Stimulated activated CD8-positive, alpha-beta memory T cell treated with anti-CD3 and anti-CD28 coated beads, Interleukin-7, amount 100 ng/mL, for 1 hour (primary cell): ENCODE data around the gene TPSAB1.
"Not testable (repeated sequence)": the region's sequence is repeated elsewhere in the genome, so short reads cannot be mapped to it uniquely, and the experiment has no call there.

Source experiments
- DNase-seq, 2 donors: peaks; one replicate each; pipeline ENCODE4 v3.0.0-alpha.2; 2020; ENCODE audit warnings: low read depth in 2 of 2

TPSAB1 gene

DNA sequence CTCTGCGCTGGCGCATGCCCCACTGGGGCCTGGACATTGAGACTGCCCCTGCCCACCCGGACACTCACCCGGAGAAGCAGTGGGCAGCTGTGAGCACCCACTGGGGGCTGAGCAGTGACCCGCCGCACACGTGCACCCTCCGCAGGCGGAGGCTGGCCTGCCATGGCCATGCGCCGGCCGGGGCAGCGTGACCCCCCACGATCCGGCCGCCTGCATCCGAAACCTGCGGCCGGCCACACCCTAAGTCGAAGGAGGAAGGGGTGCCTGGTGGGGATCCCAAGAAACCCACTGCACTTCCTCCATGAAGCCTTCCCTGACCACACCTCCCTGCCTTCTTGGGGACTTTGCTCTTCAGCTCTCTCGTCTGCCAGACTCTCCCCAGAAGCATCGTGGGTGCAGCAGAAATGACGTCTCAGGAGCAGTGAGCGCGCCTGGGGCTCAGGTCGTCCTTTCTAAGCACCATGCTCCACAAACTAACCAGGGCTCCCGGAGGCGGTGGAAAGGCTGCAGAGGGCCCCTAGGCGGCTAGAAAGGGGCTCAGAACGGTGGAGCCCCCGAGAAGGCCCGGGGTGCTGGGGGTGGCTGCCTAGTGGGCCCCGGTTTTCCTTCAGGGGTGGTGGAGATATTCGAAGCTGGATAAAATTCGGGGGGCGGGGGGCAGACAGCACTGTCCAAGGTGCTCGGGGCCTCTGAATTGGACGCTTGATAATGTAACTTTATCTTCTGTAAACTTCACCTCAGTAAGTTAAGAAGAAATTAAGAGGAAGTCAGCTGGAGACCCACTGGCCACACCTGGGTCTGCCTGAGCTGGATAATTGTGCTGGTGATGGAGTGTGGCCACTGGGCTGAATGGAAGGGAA is 16.9 kb upstream of the TPSAB1 start:
- DNase-seq: no peak

- DNase-seq: no peak
Observed at GRCh38 chr16:1224558-1224957, 15.9 kb upstream of the TPSAB1 start.

GRCh38 chr16:1225051-1225451 is 15.5 kb upstream of the TPSAB1 start, which contains the start of gene TPSG1:
Gene TPSG1, minus strand, starts transcription at chr16:1225268. Its CDS starts 16 bp downstream, at chr16:1225252.
- DNase-seq: no peak

DNA sequence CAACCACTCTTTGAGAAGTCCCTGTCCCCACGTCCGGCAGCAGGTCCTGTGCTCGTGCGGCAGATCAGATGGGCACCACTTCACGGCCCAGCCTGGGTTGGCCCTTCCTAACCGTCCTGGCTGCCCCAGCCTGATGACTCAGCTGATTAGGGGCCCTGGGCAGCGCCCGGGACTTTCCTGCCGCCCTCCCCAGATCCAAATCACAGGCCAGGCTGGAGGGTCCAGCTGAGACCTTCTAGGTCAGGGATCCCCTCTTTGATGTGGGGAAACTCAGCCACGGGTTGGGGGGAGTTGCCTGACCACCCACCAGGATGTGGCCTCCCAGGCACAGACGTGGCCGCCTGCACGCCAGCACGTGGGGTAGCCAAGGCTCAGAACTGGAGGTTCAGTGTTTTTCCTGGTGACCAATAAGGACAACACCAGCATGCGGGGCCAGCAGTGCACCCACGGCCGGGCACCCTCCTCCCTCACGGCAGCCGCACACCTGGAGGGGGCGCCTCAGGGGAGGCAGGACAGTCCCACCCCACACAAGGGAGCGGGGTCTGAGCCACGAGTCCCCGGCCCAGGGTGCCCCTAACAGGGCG is 14.7 kb upstream of the TPSAB1 start:
- not testable (repeated sequence) for DNase-seq

GRCh38 chr16:1226692-1227091 is 13.8 kb upstream of the TPSAB1 start:
- DNase-seq: not testable (repeated sequence)

DNA sequence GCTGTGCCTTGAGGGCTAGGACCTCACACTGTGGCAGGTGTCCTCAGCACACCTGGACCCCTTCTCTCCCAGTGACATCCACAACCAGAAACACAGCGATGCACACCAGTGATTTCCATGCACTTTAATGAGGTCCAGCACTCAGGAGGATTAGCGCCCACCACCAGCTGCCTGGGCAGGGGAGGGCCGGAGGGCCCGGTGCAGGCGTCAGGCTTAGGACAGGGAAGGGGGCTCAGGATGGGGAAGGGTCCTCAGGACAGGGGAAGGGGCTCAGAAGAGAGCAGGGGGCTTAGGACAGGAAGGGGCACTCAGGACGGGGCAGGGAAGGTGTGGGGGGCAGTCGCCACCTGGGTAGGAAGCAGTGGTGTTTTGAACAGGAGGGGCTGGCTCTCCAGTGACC is 12.3 kb upstream of the TPSAB1 start:
- not testable (repeated sequence) for DNase-seq

DNA sequence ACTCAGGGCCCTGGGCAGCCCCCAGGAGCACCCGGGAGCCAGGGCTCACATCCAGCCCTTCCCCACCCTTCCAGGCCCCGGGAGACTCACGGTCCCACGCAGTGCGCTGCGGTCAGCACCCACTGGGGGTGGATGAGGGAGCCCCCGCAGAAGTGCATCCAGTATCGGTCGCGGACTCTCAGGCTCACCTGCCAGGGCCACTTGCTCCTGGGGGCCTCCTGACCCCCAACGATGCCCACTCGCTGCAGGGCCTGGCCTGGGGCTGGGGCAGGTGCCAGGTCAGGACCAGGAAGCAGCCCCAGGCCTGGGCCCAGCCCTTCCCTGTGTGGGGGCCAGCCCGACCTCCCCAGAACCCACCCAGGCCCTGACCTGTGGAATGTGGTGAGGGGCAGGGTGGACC is 11.0 kb upstream of the TPSAB1 start:
- DNase-seq: not testable (repeated sequence)

DNA sequence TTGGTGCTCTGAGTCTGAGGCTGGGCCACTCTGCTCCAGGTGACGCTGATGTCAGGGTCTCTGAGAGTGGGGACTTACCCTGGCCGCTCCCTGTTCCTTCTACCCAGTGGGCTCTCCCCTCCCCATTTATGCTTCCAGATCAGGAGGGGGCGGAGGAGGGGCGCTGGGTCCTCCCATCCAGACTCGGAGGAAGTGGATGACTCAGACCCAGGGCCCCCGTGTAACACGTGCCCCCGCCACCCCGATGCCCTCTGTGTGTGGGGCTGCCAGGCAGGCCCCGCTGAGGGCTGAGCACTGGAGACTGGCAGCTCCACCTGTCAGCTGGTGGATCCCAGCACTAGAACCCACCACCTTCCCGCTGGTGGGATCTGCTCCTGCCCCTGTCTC is 10.4 kb upstream of the TPSAB1 start, which contains the start of gene TPSB2:
Gene TPSB2, minus strand, starts transcription at position 101 of the 387 bp plus-strand sequence. CDS start 233 bp downstream, outside the sequence.
- DNase-seq: not testable (repeated sequence)

DNA sequence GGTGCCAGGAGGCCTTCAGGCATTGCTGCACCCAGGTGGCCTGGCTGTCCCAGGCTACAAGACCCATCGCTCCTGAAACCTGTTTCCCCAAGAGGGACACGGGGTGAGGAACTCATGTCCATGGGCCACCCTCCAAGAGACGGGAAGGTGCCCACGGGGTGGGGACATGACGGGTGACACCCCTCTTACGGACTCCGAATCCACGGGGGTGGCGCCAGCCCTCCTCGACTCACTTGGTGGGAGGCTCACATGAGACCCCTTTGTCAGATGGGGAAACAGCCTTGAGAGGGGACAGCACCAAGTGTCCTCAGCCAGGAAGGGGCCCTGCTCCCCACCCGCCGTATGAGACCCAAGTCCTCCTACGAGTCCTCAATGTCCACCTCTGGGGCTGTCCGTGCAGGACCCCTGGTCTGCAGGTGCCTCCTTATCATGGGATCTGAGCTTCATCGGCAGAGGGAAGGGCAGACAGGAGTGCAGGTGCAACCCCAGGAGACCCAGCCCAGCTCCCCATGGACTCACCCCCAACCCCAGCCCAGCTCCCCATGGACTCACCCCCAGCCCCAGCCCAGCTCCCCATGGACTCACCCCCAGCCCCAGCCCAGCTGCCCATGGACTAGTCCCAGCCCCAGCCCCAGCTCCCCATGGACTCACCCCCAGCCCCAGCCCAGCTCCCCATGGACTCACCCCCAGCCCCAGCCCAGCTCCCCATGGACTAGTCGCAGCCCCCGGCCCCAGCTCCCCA is 9.9 kb upstream of the TPSAB1 start:
- DNase-seq: not testable (repeated sequence)

GRCh38 chr16:1231301-1231700 is 9.2 kb upstream of the TPSAB1 start:
- DNase-seq: not testable (repeated sequence)

- not testable (repeated sequence) for DNase-seq
Observed at GRCh38 chr16:1232049-1232748, 8.3 kb upstream of the TPSAB1 start.

GRCh38 chr16:1236659-1237058 is 3.8 kb upstream of the TPSAB1 start:
- DNase-seq: not testable (repeated sequence)

DNA sequence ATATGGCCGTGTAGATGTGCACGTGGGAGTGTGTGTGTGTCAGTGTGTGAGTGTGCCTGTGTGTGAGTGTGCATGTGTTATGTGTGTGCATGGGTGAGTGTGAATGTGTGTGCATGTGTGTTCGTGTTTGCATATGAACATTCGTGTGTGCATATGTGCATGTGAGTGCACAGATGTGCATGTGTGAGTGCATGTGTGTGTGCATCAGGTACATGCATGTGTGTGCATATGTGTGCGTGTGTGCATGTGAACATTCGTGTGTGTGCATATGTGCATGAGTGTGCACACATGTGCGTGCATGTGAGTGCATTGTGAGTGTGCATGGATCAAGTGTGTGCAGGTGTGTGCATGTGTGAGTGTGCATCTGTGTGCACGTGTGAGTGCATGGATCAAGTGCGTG is 2.5 kb upstream of the TPSAB1 start:
- DNase-seq: no peak

DNA sequence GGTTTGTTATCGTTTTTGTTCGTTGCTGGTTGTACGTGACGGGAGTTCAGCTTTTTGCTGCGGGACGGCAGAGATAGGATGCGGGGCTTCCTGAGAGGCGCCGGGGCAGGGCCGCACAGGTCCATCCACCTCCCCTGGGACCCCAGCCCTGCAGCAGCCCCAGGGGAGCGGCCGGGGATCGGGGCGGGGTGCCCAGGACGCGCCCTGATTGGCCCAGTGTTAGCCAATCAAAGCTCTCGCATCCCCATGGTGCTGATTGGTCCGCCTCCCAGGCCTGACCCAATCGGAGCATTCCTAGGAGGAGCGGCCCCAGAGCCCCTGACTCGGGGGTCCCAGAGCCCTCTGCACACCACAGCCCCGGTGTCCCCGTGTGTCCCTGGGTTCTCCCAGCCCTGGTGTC is 1.6 kb upstream of the TPSAB1 start:
- not testable (repeated sequence) for DNase-seq

- not testable (repeated sequence) for DNase-seq
Observed at GRCh38 chr16:1239575-1239974, 930 bp upstream of the TPSAB1 start.

DNA sequence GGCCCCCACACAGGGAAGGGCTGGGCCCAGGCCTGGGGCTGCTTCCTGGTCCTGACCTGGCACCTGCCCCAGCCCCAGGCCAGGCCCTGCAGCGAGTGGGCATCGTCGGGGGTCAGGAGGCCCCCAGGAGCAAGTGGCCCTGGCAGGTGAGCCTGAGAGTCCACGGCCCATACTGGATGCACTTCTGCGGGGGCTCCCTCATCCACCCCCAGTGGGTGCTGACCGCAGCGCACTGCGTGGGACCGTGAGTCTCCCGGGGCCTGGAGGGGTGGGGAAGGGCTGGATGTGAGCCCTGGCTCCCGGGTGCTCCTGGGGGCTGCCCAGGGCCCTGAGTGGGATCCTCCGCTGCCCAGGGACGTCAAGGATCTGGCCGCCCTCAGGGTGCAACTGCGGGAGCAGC is 576 bp downstream of the TPSAB1 start:
- DNase-seq: not testable (repeated sequence)

DNA sequence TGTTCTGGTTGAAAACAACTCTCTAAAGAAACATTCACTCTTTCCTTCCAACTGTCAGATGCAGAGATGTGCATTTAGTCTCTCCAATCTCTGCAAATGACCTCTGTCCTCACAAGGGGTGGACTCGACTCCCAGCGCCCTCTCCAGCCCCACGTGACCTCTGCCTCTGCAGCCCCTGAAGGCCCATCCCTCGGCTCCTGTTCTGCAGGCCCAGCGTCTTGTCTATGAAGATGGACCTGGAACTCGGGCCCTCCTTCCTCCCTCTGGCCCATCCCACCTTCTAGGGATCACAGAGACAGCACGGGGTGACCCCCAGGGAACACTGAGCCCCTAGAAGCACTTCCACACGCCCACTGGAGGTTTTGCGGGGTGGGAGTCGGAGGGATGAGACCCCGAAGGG is 2.9 kb downstream of the TPSAB1 start:
- not testable (repeated sequence) for DNase-seq

GRCh38 chr16:1243907-1244850 is 3.7 kb downstream of the TPSAB1 start:
- not testable (repeated sequence) for DNase-seq

GRCh38 chr16:1244881-1245280 is 4.4 kb downstream of the TPSAB1 start:
- DNase-seq: no peak

DNA sequence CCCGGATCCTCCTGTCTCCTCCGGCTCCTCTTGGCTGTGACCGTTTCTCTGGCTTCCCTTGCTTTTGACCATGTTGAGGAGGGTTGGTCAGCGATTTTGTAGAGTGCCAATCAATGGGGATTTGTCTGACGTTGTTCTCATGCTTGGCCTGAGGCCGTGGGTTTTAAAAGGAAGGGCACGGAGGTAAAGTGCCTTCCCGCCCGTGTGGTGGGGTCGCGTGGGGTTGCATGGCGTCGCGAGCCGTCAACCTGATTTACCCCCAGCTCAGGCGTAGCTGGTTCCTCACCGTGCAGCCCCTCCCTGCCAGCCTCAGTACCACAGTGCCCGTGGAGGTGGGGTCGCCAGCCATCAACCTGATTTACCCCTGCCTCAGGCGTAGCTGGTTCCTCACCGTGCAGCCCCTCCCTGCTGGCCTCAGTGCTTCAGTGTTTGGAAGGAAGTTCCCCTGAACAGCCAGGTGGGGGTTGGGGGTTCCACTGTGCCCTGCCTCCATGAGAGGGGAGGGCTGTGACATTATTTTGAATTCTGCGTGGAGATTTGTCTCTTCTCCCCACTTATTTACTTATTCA is 5.0 kb downstream of the TPSAB1 start:
- no peak for DNase-seq
